GM13976 (cell line): Measurements from ENCODE around the gene DAGLA.

Experiments used
- DNase-seq: peaks from one replicate; pipeline ENCODE4 v3.0.0; 2012; ENCODE audit warnings: low spot score
- CTCF ChIP-seq: IDR thresholded peaks from 2 replicates; pipeline ENCODE4 v1.5.1; 2012; ENCODE audit warnings: borderline replicate concordance, mild to moderate bottlenecking; ENCODE audit not compliant: insufficient read depth; ENCODE audit errors: extremely low read depth, missing control alignments, control extremely low read depth
- in situ Hi-C: fragments of 300-500 bp; cut with MboI; formaldehyde crosslinking; loops from one replicate; pipeline ENCODE4 v1.12.0; 2022; ENCODE audit warnings: low sequenced_read_pairs, mixed read lengths, inconsistent platforms; ENCODE audit not compliant: unreplicated experiment

The DAGLA gene

GRCh38 chr11:61639816-61640443, 40.3 kb upstream of the DAGLA start:
- DNase-seq = no peak
- in situ Hi-C loops = no loop called here
- TF ChIP-seq CTCF = no peak

- TF ChIP-seq CTCF = no peak
- in situ Hi-C loops = no loop called here
- DNase-seq = no peak
These were observed 38.0 kb upstream of the DAGLA start for GRCh38 chr11:61642162-61642561.

GRCh38 chr11:61645179-61645868, 34.9 kb upstream of the DAGLA start:
- no peak for TF ChIP-seq CTCF
- in situ Hi-C loops = no loop called here
- no peak for DNase-seq

GRCh38 chr11:61647529-61647928, 32.7 kb upstream of the DAGLA start:
- no peak for TF ChIP-seq CTCF
- no peak for DNase-seq
- in situ Hi-C loops = no loop called here

GRCh38 chr11:61650781-61651571, 29.2 kb upstream of the DAGLA start:
- in situ Hi-C loops = no loop called here
- no peak for DNase-seq
- no peak for TF ChIP-seq CTCF

GRCh38 chr11:61652135-61652534, 28.1 kb upstream of the DAGLA start:
- in situ Hi-C loops = no loop called here
- DNase-seq = no peak
- TF ChIP-seq CTCF = no peak
